Measurements from ENCODE around the gene NKD2. TPM values are rescaled to one million over a fixed set of nuclear protein-coding genes. Genes with fewer than 3 reads are reported as not detected.
A peak's percentile ranks its signal among the peaks of the same experiment; 100 is the strongest.

The NKD2 gene
- total and polyA plus RNA-seq, 10 donors: 1.4 to 52.3 (median 14.9) TPM

DNA sequence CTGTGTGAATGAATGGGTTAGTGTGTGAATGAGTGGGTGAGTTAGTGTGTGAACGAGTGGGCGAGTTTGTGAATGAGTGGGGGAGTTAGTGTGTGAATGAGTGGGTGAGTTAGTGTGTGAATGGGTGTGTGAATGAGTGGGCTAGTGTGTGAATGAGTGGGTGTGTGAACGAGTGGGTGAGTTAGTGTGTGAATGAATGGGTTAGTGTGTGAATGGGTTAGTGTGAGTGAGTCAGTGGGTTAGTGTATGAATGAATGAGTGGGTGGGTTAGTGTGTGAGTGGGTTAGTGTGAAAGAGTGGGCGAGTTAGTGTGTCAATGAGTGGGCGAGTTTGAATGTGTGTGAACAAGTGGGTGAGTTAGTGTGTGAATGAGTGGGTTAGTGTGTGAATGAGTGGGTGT is 35.5 kb downstream of the NKD2 start:
- 83 to 91% (median 87%) methylated on average over 5 of the region's 5 CpGs for WGBS, 5 donors
- DNase-seq: no peak

DNA sequence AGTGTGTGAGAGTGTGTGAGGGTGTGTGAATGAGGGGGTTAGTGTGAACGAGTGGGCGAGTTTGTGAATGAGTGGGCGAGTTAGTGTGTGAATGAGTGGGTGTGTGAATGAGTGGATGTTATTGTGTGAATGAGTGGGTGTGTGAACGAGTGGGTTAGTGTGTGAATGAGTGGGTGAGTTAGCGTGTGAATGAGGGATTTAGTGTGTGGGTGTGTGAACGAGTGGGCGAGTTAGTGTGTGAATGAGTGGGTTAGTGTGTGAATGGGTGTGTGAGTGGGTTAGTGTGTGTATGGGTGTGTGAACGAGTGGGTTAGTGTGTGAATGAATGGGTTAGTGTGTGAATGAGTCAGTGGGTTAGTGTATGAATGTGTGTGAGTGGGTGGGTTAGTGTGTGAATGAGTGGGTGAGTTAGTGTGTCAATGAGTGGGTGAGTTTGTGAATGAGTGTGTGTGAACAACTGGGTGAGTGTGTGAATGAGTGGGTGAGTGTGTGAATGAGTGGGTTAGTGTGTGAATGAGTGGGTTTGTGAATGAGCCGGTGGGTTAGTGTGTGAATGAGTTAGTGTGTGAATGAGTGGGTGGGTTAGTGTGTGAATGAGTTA is 37.5 kb downstream of the NKD2 start:
- DNase-seq: no peak
- Histone ChIP-seq H3K4me1 (no peaks in the 10 kb centered on the region), H3K9me3 (no peaks in the 10 kb centered on the region), H3K27ac (no peak overlapping the region), H3K4me3 (no peak overlapping the region), H3K36me3 (peaks cover 0 to 13% (median 4%) of the 10 kb centered on the region in 6 donors), H3K27me3 (replicated peaks in 1 of 7) (no peaks in the 10 kb centered on the region)
- TF ChIP-seq POLR2A (IDR thresholded peaks at IDR 0.05) (no peak), POLR2AphosphoS5 (IDR thresholded peaks at IDR 0.05) (no peak)
- TF ChIP-seq, protein P1, sequence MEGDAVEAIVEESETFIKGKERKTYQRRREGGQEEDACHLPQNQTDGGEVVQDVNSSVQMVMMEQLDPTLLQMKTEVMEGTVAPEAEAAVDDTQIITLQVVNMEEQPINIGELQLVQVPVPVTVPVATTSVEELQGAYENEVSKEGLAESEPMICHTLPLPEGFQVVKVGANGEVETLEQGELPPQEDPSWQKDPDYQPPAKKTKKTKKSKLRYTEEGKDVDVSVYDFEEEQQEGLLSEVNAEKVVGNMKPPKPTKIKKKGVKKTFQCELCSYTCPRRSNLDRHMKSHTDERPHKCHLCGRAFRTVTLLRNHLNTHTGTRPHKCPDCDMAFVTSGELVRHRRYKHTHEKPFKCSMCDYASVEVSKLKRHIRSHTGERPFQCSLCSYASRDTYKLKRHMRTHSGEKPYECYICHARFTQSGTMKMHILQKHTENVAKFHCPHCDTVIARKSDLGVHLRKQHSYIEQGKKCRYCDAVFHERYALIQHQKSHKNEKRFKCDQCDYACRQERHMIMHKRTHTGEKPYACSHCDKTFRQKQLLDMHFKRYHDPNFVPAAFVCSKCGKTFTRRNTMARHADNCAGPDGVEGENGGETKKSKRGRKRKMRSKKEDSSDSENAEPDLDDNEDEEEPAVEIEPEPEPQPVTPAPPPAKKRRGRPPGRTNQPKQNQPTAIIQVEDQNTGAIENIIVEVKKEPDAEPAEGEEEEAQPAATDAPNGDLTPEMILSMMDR (IDR thresholded peaks at IDR 0.05 in 8 of 11, conservative IDR thresholded peaks at IDR 0.05 in 3 of 11): no peak
- intact Hi-C loops (cut with DNase I; ENCODE audit: low total_unique reads): no loop called here
- WGBS, 5 donors: 85 to 93% (median 88%) methylated on average over 9 of the region's 9 CpGs

More for the DNA sequence above, 35.5 kb downstream of the NKD2 start:
- Histone ChIP-seq H3K27me3 (replicated peaks in 1 of 7) (no peaks in the 10 kb centered on the region), H3K4me3 (no peak overlapping the region), H3K4me1 (no peaks in the 10 kb centered on the region), H3K36me3 (peaks cover 0 to 1% (median 0%) of the 10 kb centered on the region in 6 donors), H3K9me3 (no peaks in the 10 kb centered on the region), H3K27ac (no peak overlapping the region)
- TF ChIP-seq POLR2AphosphoS5 (IDR thresholded peaks at IDR 0.05): no peak
- TF ChIP-seq, protein P1 (IDR thresholded peaks at IDR 0.05 in 8 of 11, conservative IDR thresholded peaks at IDR 0.05 in 3 of 11): no peak
- no peak for TF ChIP-seq POLR2A (IDR thresholded peaks at IDR 0.05)
- intact Hi-C loops (cut with DNase I; ENCODE audit: low total_unique reads): no loop called here

DNA sequence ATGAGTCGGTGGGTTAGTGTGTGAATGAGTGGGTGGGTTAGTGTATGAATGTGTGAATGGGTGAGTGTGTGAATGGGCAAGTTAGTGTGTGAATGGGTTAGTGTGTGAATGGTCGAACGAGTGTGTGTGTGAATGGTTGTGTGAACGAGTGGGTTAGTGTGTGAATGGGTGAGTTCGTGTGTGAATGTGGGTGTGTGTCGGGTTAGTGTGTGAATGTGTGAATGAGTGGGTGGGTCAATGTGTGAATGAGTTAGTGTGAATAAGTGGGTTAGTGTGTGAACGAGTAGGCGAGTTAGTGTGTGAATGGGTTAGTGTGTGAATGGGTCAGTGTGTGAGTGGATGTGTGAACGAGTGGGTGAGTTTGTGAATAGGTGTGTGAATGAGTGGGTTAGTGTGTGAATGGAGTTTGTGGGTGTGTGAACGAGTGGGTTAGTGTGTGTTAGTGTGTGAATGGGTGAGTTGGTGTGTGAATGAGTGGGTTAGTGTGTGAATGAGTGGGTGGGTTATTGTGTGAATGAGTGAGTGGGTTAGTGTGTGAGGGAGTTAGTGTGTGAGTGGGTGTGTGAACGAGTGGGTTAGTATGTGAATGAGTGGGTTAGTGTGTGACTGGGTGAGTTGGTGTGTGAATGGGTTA is 38.8 kb downstream of the NKD2 start:
- DNase-seq: no peak
- Histone ChIP-seq H3K4me1 (no peaks in the 10 kb centered on the region), H3K36me3 (peaks cover 0 to 27% (median 18%) of the 10 kb centered on the region in 6 donors), H3K27ac (no peak overlapping the region), H3K4me3 (no peak overlapping the region), H3K27me3 (replicated peaks in 1 of 7) (no peaks in the 10 kb centered on the region), H3K9me3 (no peaks in the 10 kb centered on the region)
- TF ChIP-seq POLR2AphosphoS5 (IDR thresholded peaks at IDR 0.05) (no peak), POLR2A (IDR thresholded peaks at IDR 0.05) (no peak)
- TF ChIP-seq, protein P1 (IDR thresholded peaks at IDR 0.05 in 8 of 11, conservative IDR thresholded peaks at IDR 0.05 in 3 of 11): no peak
- intact Hi-C loops (cut with DNase I; ENCODE audit: low total_unique reads): no loop called here
- 87 to 95% (median 88%) methylated on average over 11 of the region's 11 CpGs for WGBS, 5 donors

DNA sequence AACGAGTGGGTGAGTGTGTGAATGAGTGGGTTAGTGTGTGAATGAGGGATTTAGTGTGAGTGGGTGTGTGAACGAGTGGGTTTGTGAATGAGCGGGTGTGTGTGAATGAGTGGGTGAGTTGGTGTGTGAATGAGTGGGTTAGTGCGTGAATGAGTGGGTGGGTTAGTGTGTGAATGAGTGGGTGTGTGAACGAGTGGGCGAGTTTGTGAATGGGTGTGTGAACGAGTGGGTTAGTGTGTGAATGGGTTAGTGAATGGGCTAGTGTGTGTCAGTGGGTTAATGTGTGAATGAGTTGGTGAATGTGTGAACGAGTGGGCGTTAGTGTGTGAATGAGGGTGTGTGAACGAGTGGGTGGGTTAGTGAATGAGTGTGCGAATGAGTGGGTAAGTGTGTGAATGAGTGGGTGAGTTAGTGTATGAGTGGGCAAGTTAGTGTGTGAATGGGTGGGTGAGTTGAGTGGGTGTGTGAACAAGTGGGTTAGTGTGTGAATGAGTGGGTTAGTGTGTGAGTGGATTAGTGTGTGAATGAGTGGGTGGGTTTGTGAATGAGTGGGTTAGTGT is 39.6 kb downstream of the NKD2 start:
- peaks cover 0 to 35% (median 26%) of the 10 kb centered on the region in 6 donors for H3K36me3 ChIP-seq
- no peaks in the 10 kb centered on the region for H3K9me3 ChIP-seq
- no peaks in the 10 kb centered on the region for H3K27me3 ChIP-seq (replicated peaks in 1 of 7)
- no peak overlapping the region for H3K4me3 ChIP-seq
- intact Hi-C loops (cut with DNase I; ENCODE audit: low total_unique reads): no loop called here
- no peak overlapping the region for H3K27ac ChIP-seq
- TF ChIP-seq POLR2AphosphoS5 (IDR thresholded peaks at IDR 0.05): no peak
- TF ChIP-seq POLR2A (IDR thresholded peaks at IDR 0.05): no peak
- TF ChIP-seq, protein P1 (IDR thresholded peaks at IDR 0.05 in 8 of 11, conservative IDR thresholded peaks at IDR 0.05 in 3 of 11): no peak
- H3K4me1 ChIP-seq: no peaks in the 10 kb centered on the region
- DNase-seq: peak; percentile 22
- 85 to 91% (median 87%) methylated on average over 11 of the region's 11 CpGs for WGBS, 5 donors
